Endodermal cell (in vitro differentiated cells): ENCODE measurements around the gene EIF5B. TPM values are rescaled to one million over a fixed set of nuclear protein-coding genes. Genes with fewer than 3 reads are reported as not detected.

Experiments
- DNase-seq: peaks from one replicate; pipeline ENCODE4 v3.0.0-alpha.2; 2017
- H3K27ac ChIP-seq: 2 replicates; pipeline ENCODE4 v1.5.1; 2013; ENCODE audit warnings: mild to moderate bottlenecking, low read depth, low read length, moderate library complexity
- H3K27me3 ChIP-seq: 2 replicates; pipeline ENCODE4 v1.6.1; 2013; ENCODE audit warnings: mild to moderate bottlenecking, low read length, moderate library complexity; ENCODE audit not compliant: insufficient read depth, control insufficient read depth, poor library complexity, severe bottlenecking
- H3K36me3 ChIP-seq: 2 replicates; pipeline ENCODE4 v1.7.0; 2013; ENCODE audit warnings: mild to moderate bottlenecking, low read length, moderate library complexity; ENCODE audit not compliant: control insufficient read depth, insufficient read depth
- H3K4me1 ChIP-seq: one replicate; pipeline ENCODE4 v1.7.0; 2013; ENCODE audit warnings: low read length; ENCODE audit not compliant: control insufficient read depth, insufficient read depth
- H3K4me3 ChIP-seq: 2 replicates; pipeline ENCODE4 v1.5.1; 2013; ENCODE audit warnings: mild to moderate bottlenecking, low read length, moderate library complexity
- H3K9ac ChIP-seq: 2 replicates; pipeline ENCODE4 v1.6.1; 2013; ENCODE audit warnings: mild to moderate bottlenecking, low read length, moderate library complexity; ENCODE audit not compliant: poor library complexity, severe bottlenecking; ENCODE audit errors: extremely low read depth
- H3K9me3 ChIP-seq: 2 replicates; pipeline ENCODE4 v1.6.1; 2013; ENCODE audit warnings: mild to moderate bottlenecking, low read length, moderate library complexity; ENCODE audit not compliant: control insufficient read depth
- H3K27ac Mint-ChIP-seq: 2 replicates; pipeline ENCODE4 v1.8.0; 2020; ENCODE audit warnings: mixed read lengths
- H3K27me3 Mint-ChIP-seq: 2 replicates; pipeline ENCODE4 v1.8.0; 2021; ENCODE audit warnings: mild to moderate bottlenecking, mixed read lengths; ENCODE audit not compliant: insufficient read depth
- H3K36me3 Mint-ChIP-seq: 2 replicates; pipeline ENCODE4 v1.8.0; 2020; ENCODE audit warnings: low read depth, mixed read lengths
- H3K4me1 Mint-ChIP-seq: 2 replicates; pipeline ENCODE4 v1.8.0; 2020; ENCODE audit warnings: mixed read lengths
- H3K4me3 Mint-ChIP-seq: 2 replicates; pipeline ENCODE4 v1.8.0; 2020; ENCODE audit warnings: mild to moderate bottlenecking, moderate library complexity, mixed read lengths
- H3K9me3 Mint-ChIP-seq: 2 replicates; pipeline ENCODE4 v1.8.0; 2020; ENCODE audit warnings: mild to moderate bottlenecking, mixed read lengths
- WGBS, 2 experiments: methylation state at CpG; one replicate each; pipeline versions ENCODE4 v1.1.5 to v1.1.7; 2013; ENCODE audit warnings: missing lambda C conversion rate in 2 of 2, mixed read lengths in 1 of 2; ENCODE audit not compliant: insufficient coverage in 1 of 2, insufficient read length in 1 of 2; 5-methylcytosine and 5-hydroxymethylcytosine counted together
- total RNA-seq, 2 donors: library from RNA; stranded (reverse); fragmentation: NEBNext Ultra II Directional in 1 of 2; extraction: Animal tissue kit (Norgen Biotek cat#: 25700) in 1 of 2; gene quantifications; 2 replicates in 1 of 2; 3 replicates in 1 of 2; pipeline ENCODE4 v1.2.1, GENCODE V29; 2021
- TF ChIP-seq, protein P1 (sequence below): fragments of 200-600 bp; sonication (generic); conservative IDR thresholded peaks from 2 replicates; pipeline ENCODE4 v1.5.0; 2021; ENCODE audit warnings: antibody characterized with exemption, mild to moderate bottlenecking

Gene EIF5B
- total RNA-seq, 2 donors from 2014 or later, result 54.2 to 63.6 TPM

DNA sequence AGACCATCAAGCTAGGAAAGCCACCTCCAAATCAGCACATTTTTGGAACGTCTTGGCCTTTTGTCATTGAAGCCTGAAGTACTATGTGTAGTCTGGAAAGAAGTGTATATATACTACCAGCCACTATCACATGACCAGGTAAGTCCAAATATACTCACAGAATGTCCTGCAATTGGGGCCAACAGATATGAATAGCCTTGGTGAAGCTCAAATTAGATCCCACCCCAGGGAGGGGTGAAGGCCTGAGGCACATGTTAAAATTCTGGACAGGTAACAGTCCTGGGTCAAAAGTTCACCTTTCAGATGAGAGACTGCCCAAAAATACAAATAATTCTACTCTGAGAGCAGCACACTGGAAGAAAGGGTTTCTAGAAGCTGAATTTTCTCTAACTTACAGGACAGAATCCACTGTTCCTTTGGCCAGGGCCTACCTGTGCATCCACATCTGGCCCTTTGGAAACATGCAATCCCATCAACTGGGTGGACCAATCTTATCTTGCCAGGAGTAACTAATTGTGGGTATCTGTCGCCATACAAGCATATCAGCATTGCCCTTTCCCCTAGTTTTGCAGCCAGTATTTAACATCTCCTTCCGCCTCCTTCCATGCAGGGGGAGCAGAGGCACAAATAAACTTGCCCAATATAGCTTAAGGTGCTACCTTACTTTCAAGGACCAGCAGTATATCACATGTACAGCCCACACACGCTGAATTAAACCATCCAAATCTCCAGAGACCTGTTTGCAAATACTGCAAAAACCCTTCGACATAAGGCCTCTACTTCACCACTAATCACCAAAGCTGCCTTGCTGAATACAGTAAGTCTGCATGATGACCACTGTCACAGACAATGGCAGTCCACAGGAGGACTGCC lies 67.8 kb downstream of the EIF5B start:
- WGBS, 2 experiments, result 90 to 94% methylated on average over 3 to 5 of the region's 5 CpGs
- H3K27ac Mint-ChIP-seq, result peak overlapping the region; percentile 67
- Histone ChIP-seq H3K9ac (no peak overlapping the region), H3K4me3 (no peak overlapping the region), H3K36me3 (peaks cover 84% of the 10 kb centered on the region), H3K9me3 (no peaks in the 10 kb centered on the region), H3K27ac (no peak overlapping the region), H3K27me3 (no peaks in the 10 kb centered on the region), H3K4me1 (peaks cover 4% of the 10 kb centered on the region)
- no peaks in the 10 kb centered on the region for H3K27me3 Mint-ChIP-seq
- TF ChIP-seq, protein P1, sequence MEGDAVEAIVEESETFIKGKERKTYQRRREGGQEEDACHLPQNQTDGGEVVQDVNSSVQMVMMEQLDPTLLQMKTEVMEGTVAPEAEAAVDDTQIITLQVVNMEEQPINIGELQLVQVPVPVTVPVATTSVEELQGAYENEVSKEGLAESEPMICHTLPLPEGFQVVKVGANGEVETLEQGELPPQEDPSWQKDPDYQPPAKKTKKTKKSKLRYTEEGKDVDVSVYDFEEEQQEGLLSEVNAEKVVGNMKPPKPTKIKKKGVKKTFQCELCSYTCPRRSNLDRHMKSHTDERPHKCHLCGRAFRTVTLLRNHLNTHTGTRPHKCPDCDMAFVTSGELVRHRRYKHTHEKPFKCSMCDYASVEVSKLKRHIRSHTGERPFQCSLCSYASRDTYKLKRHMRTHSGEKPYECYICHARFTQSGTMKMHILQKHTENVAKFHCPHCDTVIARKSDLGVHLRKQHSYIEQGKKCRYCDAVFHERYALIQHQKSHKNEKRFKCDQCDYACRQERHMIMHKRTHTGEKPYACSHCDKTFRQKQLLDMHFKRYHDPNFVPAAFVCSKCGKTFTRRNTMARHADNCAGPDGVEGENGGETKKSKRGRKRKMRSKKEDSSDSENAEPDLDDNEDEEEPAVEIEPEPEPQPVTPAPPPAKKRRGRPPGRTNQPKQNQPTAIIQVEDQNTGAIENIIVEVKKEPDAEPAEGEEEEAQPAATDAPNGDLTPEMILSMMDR, result no peak
- peaks cover 26% of the 10 kb centered on the region for H3K4me1 Mint-ChIP-seq
- no peak for DNase-seq
- H3K4me3 Mint-ChIP-seq, result no peak overlapping the region
- peaks cover 72% of the 10 kb centered on the region for H3K36me3 Mint-ChIP-seq
- no peaks in the 10 kb centered on the region for H3K9me3 Mint-ChIP-seq

DNA sequence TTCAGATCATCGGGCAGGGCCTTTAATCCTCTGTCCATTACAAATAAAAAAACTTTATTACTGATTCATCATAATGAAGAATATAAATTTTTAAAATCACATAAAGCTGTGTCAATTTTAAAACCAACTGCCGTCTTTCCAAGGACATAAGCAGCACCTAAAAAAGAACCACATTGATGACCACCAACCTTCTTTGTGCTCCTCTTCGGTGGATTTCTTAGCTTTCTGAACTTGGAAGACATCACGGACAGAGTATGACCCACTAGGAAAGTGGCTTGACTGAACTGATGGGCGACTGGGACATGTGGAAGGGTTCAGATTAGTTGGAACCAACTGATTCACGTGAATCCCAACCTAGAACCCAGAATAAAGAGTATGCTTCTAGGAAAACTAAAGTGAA lies 68.9 kb downstream of the EIF5B start:
- WGBS, 2 experiments, result 93 to 95% methylated on average over 3 to 6 of the region's 6 CpGs
- Mint-ChIP-seq H3K4me1 (peaks cover 26% of the 10 kb centered on the region), H3K36me3 (peaks cover 75% of the 10 kb centered on the region), H3K27me3 (no peaks in the 10 kb centered on the region), H3K9me3 (no peaks in the 10 kb centered on the region), H3K27ac (no peak overlapping the region), H3K4me3 (no peak overlapping the region)
- Histone ChIP-seq H3K9me3 (no peaks in the 10 kb centered on the region), H3K4me3 (no peak overlapping the region), H3K27ac (no peak overlapping the region), H3K36me3 (peaks cover 81% of the 10 kb centered on the region), H3K4me1 (peaks cover 4% of the 10 kb centered on the region), H3K9ac (no peak overlapping the region), H3K27me3 (no peaks in the 10 kb centered on the region)
- TF ChIP-seq, protein P1, result no peak
- DNase-seq, result no peak

DNA sequence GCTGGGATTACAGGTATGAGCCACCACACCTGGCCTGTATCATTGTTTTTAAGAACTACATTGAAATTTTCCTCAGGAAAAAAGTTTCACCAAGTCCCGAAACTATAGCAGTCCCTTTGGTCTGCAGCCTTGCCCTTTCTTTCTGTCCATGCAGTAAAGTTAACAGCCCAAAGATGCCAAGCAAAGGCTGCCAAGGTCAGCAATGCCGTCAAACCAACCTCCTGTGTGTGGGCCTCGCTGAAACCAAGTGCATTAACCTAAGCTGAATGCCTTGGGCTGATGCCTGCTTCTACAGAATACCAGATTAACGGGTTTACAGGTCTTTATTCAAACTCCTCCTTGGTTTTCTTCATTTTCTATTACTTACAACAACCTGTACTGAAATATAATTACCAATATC lies 73.1 kb downstream of the EIF5B start:
- TF ChIP-seq, protein P1, result no peak
- Mint-ChIP-seq H3K27me3 (no peaks in the 10 kb centered on the region), H3K36me3 (peaks cover 78% of the 10 kb centered on the region), H3K27ac (no peak overlapping the region), H3K4me3 (no peak overlapping the region), H3K9me3 (no peaks in the 10 kb centered on the region), H3K4me1 (peaks cover 2% of the 10 kb centered on the region)
- no peaks in the 10 kb centered on the region for H3K9me3 ChIP-seq
- no peak for DNase-seq
- no peak overlapping the region for H3K9ac ChIP-seq
- H3K36me3 ChIP-seq, result peaks cover 81% of the 10 kb centered on the region
- H3K4me3 ChIP-seq, result no peak overlapping the region
- H3K27me3 ChIP-seq, result no peaks in the 10 kb centered on the region
- 93 to 95% methylated on average over 4 of the region's 4 CpGs for WGBS, 2 experiments
- H3K27ac ChIP-seq, result no peak overlapping the region
- no peaks in the 10 kb centered on the region for H3K4me1 ChIP-seq
